PFSK-1 (cell line): ENCODE results near the gene SLC25A1. TPM values are rescaled to one million over a fixed set of nuclear protein-coding genes. Genes with fewer than 3 reads are reported as not detected.
A peak's percentile ranks its signal among the peaks of the same experiment; 100 is the strongest.

ENCODE experiments used
- FOXP2 ChIP-seq: optimal IDR thresholded peaks from 2 replicates; pipeline ENCODE3; 2011; ENCODE audit warnings: borderline replicate concordance, control low read depth, inconsistent platforms; ENCODE audit not compliant: insufficient read depth; ENCODE audit errors: extremely low read length, extremely low read depth
- POLR2AphosphoS5 ChIP-seq: IDR thresholded peaks from 2 replicates; pipeline ENCODE4 v1.6.1; 2012; ENCODE audit warnings: low read depth, mild to moderate bottlenecking, control low read depth, low read length, moderate library complexity
- SIN3A ChIP-seq: IDR thresholded peaks from 2 replicates; pipeline ENCODE4 v1.6.1; 2012; ENCODE audit warnings: mild to moderate bottlenecking, low read length, moderate library complexity, borderline replicate concordance; ENCODE audit not compliant: insufficient read depth
- TAF1 ChIP-seq: IDR thresholded peaks from 2 replicates; pipeline ENCODE4 v1.6.1; 2012; ENCODE audit warnings: low read length, control low read depth, borderline replicate concordance; ENCODE audit not compliant: insufficient read depth
- polyA plus RNA-seq: library from polyadenylated mRNA; unstranded; fragments of >200 nt; gene quantifications from one replicate; pipeline ENCODE4 v1.2.1, GENCODE V29; 2012; ENCODE audit warnings: low read depth, missing spikeins; ENCODE audit not compliant: insufficient read length
- TF ChIP-seq, protein P1 (sequence below), 2 experiments: IDR thresholded peaks; 2 replicates each; pipeline versions ENCODE4 v1.6.1 to v1.8.0; 2011 to 2012; ENCODE audit warnings: low read depth in 2 of 2, low read length in 2 of 2, control low read depth in 1 of 2, inconsistent platforms in 1 of 2, mild to moderate bottlenecking in 1 of 2, moderate library complexity in 1 of 2; ENCODE audit not compliant: insufficient read depth in 1 of 2

SLC25A1 gene
- polyA plus RNA-seq = 89.1 TPM

DNA sequence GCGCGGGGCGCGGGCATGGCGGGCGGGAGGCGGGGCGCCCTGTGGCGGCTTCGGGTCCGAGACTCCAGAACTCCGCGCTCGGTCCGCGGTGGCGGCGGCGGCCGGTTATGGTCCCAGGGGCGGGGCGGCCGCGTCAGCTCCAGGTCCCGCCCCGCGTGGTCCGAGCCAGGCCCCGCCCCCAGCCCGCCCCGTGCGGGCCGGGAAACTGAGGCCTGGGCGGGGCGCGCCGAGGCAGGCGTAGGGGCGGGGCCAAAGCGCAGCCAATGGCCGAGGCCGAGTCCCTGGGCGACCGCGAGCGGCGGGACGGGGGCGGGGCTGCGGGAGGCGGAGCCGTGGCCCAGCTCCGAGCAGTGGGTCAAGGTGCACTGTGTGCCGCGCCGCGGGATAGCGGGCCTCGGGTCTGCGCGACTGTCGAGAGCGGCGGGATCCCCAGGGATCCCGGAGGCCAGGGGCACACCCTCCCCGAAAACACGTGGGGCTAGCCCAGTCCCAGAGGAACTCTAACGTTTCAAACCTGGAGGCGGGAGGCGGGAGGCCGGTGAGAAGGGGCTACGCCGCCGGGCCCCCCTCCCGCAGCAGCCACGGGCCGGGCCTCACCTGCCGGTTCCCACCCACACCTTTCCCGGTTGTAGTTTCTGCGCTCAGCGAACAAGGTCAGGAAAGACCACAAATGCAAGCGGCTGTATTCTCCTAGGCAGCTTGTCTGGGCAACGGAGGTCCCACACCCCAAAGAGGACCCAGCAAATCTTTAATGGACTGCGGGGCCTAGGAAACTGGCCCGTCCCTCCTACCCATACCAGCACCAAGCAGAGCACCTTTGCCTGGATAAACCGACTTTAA, at the start of gene SLC25A1:
SLC25A1 (minus strand) TSS at position 80 of the 840 bp plus-strand sequence; CDS start at position 17, 63 bp downstream.
- TF ChIP-seq, protein P1, sequence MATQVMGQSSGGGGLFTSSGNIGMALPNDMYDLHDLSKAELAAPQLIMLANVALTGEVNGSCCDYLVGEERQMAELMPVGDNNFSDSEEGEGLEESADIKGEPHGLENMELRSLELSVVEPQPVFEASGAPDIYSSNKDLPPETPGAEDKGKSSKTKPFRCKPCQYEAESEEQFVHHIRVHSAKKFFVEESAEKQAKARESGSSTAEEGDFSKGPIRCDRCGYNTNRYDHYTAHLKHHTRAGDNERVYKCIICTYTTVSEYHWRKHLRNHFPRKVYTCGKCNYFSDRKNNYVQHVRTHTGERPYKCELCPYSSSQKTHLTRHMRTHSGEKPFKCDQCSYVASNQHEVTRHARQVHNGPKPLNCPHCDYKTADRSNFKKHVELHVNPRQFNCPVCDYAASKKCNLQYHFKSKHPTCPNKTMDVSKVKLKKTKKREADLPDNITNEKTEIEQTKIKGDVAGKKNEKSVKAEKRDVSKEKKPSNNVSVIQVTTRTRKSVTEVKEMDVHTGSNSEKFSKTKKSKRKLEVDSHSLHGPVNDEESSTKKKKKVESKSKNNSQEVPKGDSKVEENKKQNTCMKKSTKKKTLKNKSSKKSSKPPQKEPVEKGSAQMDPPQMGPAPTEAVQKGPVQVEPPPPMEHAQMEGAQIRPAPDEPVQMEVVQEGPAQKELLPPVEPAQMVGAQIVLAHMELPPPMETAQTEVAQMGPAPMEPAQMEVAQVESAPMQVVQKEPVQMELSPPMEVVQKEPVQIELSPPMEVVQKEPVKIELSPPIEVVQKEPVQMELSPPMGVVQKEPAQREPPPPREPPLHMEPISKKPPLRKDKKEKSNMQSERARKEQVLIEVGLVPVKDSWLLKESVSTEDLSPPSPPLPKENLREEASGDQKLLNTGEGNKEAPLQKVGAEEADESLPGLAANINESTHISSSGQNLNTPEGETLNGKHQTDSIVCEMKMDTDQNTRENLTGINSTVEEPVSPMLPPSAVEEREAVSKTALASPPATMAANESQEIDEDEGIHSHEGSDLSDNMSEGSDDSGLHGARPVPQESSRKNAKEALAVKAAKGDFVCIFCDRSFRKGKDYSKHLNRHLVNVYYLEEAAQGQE (IDR thresholded peaks at IDR 0.05; ENCODE audit: insufficient read depth in 1 of 2, low read depth in 2 of 2, low read length in 2 of 2) = no peak
- TF ChIP-seq POLR2AphosphoS5 = peak; percentile 35; the same call in 1 of the 2 replicates
- no peak for TF ChIP-seq FOXP2

DNA sequence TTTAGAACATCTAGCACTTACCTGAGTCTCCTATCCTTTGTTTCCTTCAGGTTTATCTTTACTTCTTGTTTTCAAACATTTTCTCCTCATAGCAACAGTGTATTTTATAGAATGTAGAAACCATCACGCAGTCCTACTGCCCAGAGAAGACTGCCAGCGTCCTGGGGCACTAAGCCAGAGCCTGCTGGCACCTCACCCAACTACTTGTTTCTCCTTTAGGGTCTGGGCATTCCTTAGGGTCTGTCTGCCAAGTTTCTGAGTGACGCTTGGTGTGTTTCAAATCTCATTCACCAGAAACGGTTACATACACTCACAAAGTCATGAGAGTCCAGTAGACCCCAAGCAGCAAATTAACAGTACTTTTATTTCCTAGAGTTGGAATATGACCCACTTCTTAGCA, 49.6 kb upstream of the SLC25A1 start:
- no peak for TF ChIP-seq FOXP2
- no peak for TF ChIP-seq POLR2AphosphoS5
- no peak for TF ChIP-seq SIN3A
- TF ChIP-seq, protein P1 (IDR thresholded peaks at IDR 0.05; ENCODE audit: insufficient read depth in 1 of 2, low read depth in 2 of 2, low read length in 2 of 2) = no peak
- TF ChIP-seq TAF1 = no peak

DNA sequence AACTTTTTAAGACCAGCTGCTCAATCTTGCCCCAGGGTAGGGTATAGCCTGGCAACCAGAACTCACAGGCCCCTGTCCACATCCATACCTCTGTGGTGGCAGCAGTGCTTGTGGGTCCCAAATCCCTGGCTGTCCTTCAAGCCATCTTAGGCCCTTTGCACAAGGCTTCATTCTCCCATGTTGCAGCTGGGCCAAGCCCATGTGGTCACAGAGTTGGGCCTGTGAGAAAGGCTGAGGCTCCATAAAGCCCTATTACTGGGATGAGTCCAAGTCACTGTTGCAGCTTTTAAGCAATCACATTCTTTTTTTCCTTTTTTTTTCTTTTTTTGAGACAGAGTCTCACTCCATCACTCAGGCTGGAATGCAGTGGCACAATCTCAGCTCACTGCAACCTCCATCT, 47.9 kb upstream of the SLC25A1 start:
- TF ChIP-seq, protein P1 (IDR thresholded peaks at IDR 0.05; ENCODE audit: insufficient read depth in 1 of 2, low read depth in 2 of 2, low read length in 2 of 2) = no peak
- TF ChIP-seq SIN3A (no peak), FOXP2 (no peak), TAF1 (no peak), POLR2AphosphoS5 (no peak)

DNA sequence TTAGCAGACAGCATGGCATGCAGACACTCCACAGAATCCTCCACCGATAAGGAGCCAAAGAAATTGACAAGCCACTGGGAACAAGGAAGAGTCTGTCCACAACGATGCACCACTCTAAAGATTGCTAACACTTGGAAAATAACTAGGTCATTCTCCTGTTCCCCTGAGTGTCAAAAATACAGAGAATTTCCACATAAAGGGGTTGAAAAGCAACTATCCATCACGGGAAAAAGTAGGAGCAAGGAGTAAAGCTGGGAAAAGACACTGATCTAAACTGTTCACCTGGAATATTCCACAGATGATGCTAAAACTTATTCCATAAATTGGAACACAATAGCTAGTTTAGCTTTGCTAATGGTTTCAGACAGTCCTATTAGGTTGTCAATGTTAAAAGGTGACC, 47.0 kb upstream of the SLC25A1 start:
- no peak for TF ChIP-seq TAF1
- TF ChIP-seq SIN3A = no peak
- TF ChIP-seq, protein P1 (IDR thresholded peaks at IDR 0.05; ENCODE audit: insufficient read depth in 1 of 2, low read depth in 2 of 2, low read length in 2 of 2) = no peak
- TF ChIP-seq POLR2AphosphoS5 = no peak
- no peak for TF ChIP-seq FOXP2
